ENCODE data around the gene TPSB2.

GRCh38 chr16:1245452-1246020, 15.6 kb upstream of the TPSB2 start:
- TF ChIP-seq CTCF (IDR thresholded peaks at IDR 0.05; ENCODE audit: low read length) (no peak), EZH2 (optimal IDR thresholded peaks at IDR 0.05; ENCODE audit: low read depth, low read length) (no peak), EZH2phosphoT487 (IDR thresholded peaks at IDR 0.05; ENCODE audit: low read length) (no peak)
